Endometrium (tissue), 2 donors: ENCODE measurements around the gene UTS2B.
A peak's percentile ranks its signal among the peaks of the same experiment; 100 is the strongest.
"Not testable (repeated sequence)": the region's sequence is repeated elsewhere in the genome, so short reads cannot be mapped to it uniquely, and the experiment has no call there.

Source experiments
- FAIRE-seq: peaks from 2 replicates; lab custom pipeline; 2012; peaks lifted over from hg19 to GRCh38; lab: Jason Lieb, UNC
- donor health status: control.
- donor health status: control.

The UTS2B gene

GRCh38 chr3:191280111-191280510 is 50.2 kb downstream of the UTS2B start:
- no peak for FAIRE-seq

- no peak for FAIRE-seq
Observed at GRCh38 chr3:191275751-191276150, 54.6 kb downstream of the UTS2B start.

- not testable (repeated sequence) for FAIRE-seq
Observed at GRCh38 chr3:191275244-191275643, 55.1 kb downstream of the UTS2B start.

GRCh38 chr3:191269289-191270085 is 60.8 kb downstream of the UTS2B start:
- FAIRE-seq = no peak

- no peak for FAIRE-seq
Observed at GRCh38 chr3:191268737-191269136, 61.6 kb downstream of the UTS2B start.

GRCh38 chr3:191263850-191264249 is 66.5 kb downstream of the UTS2B start:
- no peak for FAIRE-seq

GRCh38 chr3:191263365-191263764 is 67.0 kb downstream of the UTS2B start:
- no peak for FAIRE-seq

- no peak for FAIRE-seq
Observed at GRCh38 chr3:191262650-191263049, 67.7 kb downstream of the UTS2B start.

- FAIRE-seq = no peak
Observed at GRCh38 chr3:191261304-191261638, 69.1 kb downstream of the UTS2B start.

- no peak for FAIRE-seq
Observed at GRCh38 chr3:191260431-191261303, 69.7 kb downstream of the UTS2B start.

- FAIRE-seq = no peak
Observed at GRCh38 chr3:191259486-191259885, 70.8 kb downstream of the UTS2B start.

GRCh38 chr3:191257286-191257685 is 73.0 kb downstream of the UTS2B start:
- no peak for FAIRE-seq

GRCh38 chr3:191256405-191256804 is 73.9 kb downstream of the UTS2B start:
- FAIRE-seq = no peak

- no peak for FAIRE-seq
Observed at GRCh38 chr3:191255156-191255555, 75.2 kb downstream of the UTS2B start.

- no peak for FAIRE-seq
Observed at GRCh38 chr3:191254098-191254873, 76.0 kb downstream of the UTS2B start.

GRCh38 chr3:191253089-191253799 is 77.1 kb downstream of the UTS2B start:
- FAIRE-seq = no peak

GRCh38 chr3:191246630-191247029 is 83.7 kb downstream of the UTS2B start:
- FAIRE-seq = no peak

GRCh38 chr3:191246034-191246433 is 84.3 kb downstream of the UTS2B start:
- not testable (repeated sequence) for FAIRE-seq

GRCh38 chr3:191244242-191244867 is 86.0 kb downstream of the UTS2B start:
- FAIRE-seq = peak; percentile 83

- FAIRE-seq = no peak
Observed at GRCh38 chr3:191240486-191240885, 89.8 kb downstream of the UTS2B start.

- FAIRE-seq = no peak
Observed at GRCh38 chr3:191239407-191240031, 90.8 kb downstream of the UTS2B start.
